WTC11 (cell line): ENCODE data around the gene ARHGEF28.

Experiments
- NFYB ChIP-seq: sonication (generic); formaldehyde crosslinking; conservative IDR thresholded peaks from 2 replicates; pipeline ENCODE4 v1.8.0; 2022; ENCODE audit warnings: low read depth, missing genetic modification reagents
- TEAD4 ChIP-seq: sonication (generic); formaldehyde crosslinking; IDR thresholded peaks from 2 replicates; pipeline ENCODE4 v1.8.0; 2022; ENCODE audit warnings: mild to moderate bottlenecking, missing genetic modification reagents
- TF ChIP-seq, protein P1 (sequence below): fragments of 200-600 bp; IDR thresholded peaks from 2 replicates; pipeline ENCODE4 v1.8.0; 2022; ENCODE audit warnings: antibody characterized with exemption
- TF ChIP-seq, protein P2 (sequence below): sonication (generic); formaldehyde crosslinking; IDR thresholded peaks from 2 replicates; pipeline ENCODE4 v1.8.1; 2022; ENCODE audit warnings: low read depth, mild to moderate bottlenecking, moderate library complexity, missing genetic modification reagents, borderline replicate concordance

DNA sequence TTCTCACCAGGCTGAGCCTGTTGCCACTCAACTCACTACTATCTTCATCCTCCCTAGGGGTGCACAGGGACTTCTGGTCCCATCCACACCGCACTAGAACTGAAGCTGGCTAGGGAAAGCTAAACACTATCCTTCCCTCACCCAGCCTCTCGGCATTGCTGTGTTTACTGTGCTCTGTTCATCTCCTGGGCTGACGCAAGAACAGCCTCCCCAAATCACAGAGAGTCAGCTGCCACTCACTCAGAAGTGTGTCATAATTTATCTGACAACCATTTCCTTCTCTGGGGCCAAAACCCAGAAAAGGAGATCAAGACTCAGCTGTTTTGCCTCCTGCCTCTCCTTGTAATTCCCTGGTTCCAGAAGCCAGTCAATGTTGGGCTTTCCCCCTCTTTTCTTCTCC is 92.8 kb downstream of the ARHGEF28 start:
- TF ChIP-seq, protein P1, sequence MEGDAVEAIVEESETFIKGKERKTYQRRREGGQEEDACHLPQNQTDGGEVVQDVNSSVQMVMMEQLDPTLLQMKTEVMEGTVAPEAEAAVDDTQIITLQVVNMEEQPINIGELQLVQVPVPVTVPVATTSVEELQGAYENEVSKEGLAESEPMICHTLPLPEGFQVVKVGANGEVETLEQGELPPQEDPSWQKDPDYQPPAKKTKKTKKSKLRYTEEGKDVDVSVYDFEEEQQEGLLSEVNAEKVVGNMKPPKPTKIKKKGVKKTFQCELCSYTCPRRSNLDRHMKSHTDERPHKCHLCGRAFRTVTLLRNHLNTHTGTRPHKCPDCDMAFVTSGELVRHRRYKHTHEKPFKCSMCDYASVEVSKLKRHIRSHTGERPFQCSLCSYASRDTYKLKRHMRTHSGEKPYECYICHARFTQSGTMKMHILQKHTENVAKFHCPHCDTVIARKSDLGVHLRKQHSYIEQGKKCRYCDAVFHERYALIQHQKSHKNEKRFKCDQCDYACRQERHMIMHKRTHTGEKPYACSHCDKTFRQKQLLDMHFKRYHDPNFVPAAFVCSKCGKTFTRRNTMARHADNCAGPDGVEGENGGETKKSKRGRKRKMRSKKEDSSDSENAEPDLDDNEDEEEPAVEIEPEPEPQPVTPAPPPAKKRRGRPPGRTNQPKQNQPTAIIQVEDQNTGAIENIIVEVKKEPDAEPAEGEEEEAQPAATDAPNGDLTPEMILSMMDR, result no peak
- TF ChIP-seq NFYB (CRISPR knock-in tag) (no peak), TEAD4 (CRISPR knock-in tag) (no peak)
- TF ChIP-seq, protein P2, sequence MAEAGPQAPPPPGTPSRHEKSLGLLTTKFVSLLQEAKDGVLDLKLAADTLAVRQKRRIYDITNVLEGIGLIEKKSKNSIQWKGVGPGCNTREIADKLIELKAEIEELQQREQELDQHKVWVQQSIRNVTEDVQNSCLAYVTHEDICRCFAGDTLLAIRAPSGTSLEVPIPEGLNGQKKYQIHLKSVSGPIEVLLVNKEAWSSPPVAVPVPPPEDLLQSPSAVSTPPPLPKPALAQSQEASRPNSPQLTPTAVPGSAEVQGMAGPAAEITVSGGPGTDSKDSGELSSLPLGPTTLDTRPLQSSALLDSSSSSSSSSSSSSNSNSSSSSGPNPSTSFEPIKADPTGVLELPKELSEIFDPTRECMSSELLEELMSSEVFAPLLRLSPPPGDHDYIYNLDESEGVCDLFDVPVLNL (CRISPR knock-in tag), result no peak
